Right renal pelvis (tissue), 4 donors: ENCODE data around the gene FERMT3. TPM values are rescaled to one million over a fixed set of nuclear protein-coding genes. Genes with fewer than 3 reads are reported as not detected.

Experiments
- DNase-seq, 4 donors: peaks; one replicate each; pipeline ENCODE4 v3.0.0-alpha.2; 2013; ENCODE audit warnings: low read depth in 4 of 4, low spot score in 3 of 4, missing footprints in 1 of 4
- polyA plus RNA-seq, 4 donors: library from polyadenylated mRNA; unstranded; fragments of 120-200 nt; gene quantifications; one replicate each; pipeline ENCODE4 v1.2.1, GENCODE V29; 2013; ENCODE audit not compliant: insufficient read length in 4 of 4

FERMT3 gene
- polyA plus RNA-seq, 4 donors: 5.0 to 9.2 (median 5.8) TPM

- no peak for DNase-seq
Observed at GRCh38 chr11:64218628-64219353, 12.3 kb downstream of the FERMT3 start.

DNA sequence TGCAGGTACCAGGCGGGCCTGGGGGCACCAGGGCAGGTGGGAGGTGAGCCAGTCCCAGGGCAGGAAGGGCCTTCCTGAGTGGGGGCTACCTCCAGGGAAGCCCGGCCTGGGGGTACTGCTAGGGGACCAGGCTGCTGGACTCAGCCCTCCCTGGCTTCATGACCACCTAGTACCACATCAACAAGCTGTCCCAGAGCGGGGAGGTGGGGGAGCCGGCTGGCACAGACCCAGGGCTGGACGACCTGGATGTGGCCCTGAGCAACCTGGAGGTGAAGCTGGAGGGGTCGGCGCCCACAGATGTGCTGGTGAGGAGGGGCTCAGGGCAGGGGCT is 12.8 kb downstream of the FERMT3 start:
- no peak for DNase-seq

DNA sequence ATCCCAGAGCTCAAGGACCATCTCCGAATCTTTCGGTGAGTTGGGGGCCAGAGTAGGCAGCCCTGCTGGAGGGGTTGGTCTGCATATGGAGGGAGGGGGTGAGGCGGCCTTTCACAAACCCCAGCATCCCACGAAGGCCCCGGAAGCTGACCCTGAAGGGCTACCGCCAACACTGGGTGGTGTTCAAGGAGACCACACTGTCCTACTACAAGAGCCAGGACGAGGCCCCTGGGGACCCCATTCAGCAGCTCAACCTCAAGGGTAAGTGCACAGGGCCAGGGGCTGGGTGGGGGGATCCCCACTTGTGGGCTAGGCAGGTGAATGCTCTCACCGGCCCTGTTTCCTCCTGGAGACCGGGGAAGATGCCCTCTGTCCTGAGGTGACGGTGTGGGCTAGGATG is 13.2 kb downstream of the FERMT3 start:
- no peak for DNase-seq

GRCh38 chr11:64220271-64220670 is 13.8 kb downstream of the FERMT3 start:
- DNase-seq: no peak

DNA sequence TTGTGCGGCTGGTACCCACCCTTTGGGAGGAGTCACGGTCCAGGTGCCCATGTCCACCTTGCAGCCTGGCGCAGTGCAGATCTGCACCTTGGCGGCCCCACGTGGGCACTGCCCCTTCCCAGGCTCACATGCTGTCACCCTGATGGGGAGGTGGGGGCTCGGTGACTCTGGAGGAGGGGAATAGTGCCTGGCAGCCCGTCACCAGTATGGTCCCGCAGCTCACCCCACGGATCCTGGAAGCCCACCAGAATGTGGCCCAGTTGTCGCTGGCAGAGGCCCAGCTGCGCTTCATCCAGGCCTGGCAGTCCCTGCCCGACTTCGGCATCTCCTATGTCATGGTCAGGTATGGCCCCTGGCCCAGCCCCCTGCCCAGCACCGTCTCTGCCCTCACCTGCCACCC is 14.3 kb downstream of the FERMT3 start:
- DNase-seq: no peak

DNA sequence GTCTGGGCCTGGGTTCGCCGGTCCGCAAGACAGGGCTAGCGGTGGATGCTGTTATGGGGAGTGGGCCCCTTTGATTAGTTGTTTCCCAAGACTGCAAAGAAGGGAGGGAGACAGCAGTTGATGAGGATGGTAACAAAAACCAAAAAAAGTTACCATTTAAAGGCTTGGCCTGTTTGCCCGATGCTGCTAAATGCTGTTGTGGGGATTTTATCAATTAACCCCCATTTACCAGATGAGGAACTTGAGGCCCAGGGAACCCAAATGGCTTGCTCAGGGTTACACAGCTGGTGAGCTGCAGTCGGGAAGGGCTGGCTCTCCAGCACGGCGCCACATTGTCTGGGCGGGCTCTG is 16.1 kb downstream of the FERMT3 start:
- DNase-seq: no peak

DNA sequence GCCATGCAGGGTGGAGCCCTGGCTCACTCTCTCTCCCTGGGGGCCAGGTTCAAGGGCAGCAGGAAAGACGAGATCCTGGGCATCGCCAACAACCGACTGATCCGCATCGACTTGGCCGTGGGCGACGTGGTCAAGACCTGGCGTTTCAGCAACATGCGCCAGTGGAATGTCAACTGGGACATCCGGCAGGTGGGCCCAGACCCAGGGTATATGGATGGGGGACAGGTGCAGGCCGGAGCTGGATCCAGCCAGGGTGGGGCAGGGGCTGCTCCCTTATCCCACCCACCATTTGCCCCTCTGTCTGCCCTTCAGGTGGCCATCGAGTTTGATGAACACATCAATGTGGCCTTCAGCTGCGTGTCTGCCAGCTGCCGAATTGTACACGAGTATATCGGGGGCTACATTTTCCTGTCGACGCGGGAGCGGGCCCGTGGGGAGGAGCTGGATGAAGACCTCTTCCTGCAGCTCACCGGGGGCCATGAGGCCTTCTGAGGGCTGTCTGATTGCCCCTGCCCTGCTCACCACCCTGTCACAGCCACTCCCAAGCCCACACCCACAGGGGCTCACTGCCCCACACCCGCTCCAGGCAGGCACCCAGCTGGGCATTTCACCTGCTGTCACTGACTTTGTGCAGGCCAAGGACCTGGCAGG is 16.6 kb downstream of the FERMT3 start:
- DNase-seq: no peak

DNA sequence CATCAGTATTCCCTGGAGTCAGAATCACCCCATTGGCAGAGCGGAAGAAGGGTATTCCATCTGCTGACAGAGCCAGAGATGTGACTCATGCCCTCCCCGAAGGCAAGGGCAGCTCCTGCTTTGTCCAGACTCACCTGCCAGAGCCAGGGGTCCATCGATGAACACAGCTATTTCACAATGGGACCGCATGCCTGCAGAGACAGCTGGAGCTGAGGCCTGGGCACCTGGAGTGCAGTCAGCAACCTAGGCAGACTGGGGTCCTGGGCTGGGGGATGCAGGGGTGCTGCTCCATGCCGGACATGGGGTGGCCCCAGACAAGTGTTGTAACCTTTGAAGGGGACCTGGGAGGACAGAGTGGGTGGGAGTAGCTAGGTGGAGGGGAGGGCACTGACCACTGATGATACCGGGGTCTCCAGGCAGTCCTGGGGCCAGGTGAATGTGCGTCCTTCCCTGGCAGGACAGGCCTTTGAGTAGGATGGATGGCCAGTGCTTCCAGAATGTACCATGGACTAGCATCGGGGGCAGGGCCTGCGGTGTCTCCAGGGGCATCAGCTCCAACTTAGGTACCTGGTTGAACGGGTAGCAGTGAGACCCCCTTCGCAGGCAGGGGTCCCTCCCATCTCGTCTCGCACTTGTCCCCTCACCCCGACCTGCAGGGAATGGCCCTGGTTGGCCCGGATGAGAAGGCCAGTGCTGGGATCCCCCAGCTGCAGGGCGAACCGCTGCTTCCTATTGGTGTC is 17.8 kb downstream of the FERMT3 start:
- DNase-seq: no peak

DNA sequence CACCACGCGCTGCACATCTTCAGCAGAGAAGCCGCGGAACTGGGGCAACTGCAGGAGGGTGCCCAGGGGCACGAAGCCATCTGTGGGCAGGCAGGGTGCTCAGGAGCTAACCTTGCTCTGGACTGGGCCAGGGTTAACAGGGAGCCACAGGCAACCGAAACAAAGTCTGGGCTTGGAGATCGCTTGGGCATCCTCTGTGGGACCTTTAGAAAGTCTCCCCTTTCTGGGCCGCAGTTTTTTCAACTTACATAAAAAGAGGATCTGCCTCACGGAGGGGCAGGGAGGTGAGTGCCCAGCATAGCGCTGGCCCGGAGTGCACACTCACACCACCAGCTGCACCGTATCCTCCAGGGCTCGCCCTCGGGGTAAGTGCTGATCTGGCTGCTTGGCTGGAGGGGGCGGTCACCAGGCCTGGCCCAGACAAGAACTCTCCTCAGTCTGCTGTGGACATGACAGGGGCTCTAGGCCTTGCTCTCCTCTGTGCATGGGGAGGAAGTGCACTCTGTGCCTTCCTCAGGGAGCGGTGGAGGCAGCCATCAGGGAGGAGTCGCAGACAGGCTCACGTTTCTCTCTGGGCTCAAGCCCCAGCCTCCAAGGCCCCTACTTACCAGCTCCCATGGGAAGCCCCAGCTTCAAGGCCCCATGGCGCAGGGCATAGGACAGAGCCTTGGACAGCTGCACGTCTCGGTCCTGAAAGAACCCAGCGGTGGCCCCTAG is 18.5 kb downstream of the FERMT3 start:
- no peak for DNase-seq

GRCh38 chr11:64225608-64226506 is 19.3 kb downstream of the FERMT3 start, which contains the start of the genes NUDT22 and TRPT1:
Gene NUDT22 (plus strand): TSS chr11:64226274. CDS start chr11:64226653, 379 bp downstream.
Gene TRPT1 (minus strand): TSS chr11:64226186. CDS start chr11:64225860, 326 bp downstream.
- DNase-seq: no peak

DNA sequence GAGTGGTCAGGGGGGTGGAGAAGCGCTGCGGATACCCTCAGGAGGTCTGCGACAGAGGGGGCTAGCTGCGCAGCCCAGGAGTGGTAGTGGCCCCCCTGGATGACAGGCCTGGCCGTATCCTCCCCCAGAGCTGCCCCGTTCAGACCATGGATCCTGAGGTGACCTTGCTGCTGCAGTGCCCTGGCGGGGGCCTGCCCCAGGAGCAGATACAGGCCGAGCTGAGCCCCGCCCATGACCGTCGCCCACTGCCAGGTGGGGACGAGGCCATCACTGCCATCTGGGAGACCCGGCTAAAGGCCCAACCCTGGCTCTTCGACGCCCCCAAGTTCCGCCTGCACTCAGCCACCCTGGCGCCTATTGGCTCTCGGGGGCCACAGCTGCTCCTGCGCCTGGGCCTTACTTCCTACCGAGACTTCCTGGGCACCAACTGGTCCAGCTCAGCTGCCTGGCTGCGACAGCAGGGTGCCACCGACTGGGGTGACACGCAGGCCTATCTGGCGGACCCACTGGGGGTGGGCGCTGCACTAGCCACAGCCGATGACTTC is 20.1 kb downstream of the FERMT3 start:
- DNase-seq: no peak

DNA sequence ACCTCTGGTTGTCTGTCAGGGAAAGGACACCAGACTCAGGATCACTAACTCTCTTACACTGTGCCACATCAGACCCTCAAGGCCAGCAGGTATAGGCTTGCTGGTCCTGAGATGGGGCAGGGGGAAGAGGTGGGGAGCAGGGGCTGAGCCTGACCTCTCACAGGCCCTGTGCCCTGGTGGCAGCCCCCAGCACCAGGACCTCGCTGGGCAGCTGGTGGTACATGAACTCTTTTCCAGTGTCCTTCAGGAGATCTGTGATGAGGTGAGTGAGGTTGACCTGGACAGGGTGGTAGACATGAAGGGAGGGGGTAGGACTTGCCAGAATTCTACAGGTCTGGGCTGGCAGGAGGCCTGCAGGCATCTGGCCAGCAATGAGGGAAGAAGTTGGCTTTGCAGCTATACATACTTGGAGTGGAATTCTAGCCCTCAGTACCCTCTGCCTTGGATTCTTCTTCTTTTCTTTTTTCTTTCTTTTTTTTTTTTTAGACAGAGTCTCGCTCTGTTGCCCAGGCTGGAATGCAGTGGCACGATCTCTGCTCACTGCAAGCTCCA is 21.0 kb downstream of the FERMT3 start:
- DNase-seq: no peak

GRCh38 chr11:64229090-64229743 is 22.7 kb downstream of the FERMT3 start:
- DNase-seq: no peak

DNA sequence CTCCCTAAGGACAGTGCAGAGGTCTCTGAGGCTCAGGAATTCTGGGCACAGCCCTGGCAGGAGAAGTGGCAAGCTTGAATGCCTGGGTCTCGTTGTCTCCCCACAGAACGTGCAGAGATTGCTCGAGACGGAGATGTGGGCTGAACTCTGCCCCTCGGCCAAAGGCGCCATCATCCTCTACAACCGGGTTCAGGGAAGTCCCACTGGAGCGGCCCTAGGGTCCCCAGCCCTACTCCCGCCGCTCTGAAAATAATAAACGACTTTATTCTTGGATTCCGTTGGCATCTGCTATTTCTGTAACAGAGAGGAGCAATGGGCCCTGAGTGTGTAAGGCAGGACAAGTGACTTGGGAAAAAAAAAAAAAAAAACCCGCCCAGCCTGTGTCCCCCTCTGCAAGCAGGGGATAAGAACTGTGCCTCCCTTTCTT is 23.2 kb downstream of the FERMT3 start:
- no peak for DNase-seq

DNA sequence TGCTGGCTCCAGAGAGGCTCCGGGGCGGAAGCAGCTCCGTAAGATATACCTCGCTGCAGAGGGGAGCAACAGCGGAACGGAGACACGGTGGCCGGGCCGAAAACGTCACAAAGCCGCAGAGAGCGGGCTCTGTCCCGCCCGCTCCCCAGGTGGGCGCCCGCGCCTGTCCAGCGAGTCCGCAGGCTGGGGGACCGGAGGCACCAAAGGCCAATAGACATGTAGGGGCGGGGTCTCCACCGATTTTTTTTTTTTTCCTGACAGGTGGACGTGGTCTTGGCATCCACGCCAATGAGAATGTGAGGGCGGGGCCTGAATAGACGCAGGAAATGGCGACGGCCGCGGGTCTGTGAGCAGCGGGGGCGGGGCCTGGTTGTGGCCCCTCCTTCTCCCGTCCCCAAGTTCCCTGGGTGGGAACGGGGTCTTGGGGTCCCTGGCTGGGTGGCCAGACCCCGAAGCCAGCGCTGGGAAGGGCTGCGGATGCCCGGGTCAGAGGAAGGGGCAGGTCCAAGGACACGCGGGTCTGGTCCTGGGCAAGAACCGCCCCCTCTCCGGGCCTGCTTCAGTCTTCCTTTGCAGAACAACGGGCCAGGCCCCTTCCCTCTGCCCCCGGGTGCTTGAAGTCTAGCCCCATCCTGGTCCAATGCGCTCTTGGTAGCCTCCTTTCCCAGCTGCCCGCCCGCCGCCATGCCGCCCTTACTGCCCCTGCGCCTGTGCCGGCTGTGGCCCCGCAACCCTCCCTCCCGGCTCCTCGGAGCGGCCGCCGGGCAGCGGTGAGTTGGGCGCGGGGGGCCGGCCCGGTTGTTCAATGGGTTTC is 23.9 kb downstream of the FERMT3 start, which contains the start of gene DNAJC4:
Gene DNAJC4, plus strand, starts transcription at position 378 of the 814 bp plus-strand sequence. Its CDS starts 307 bp downstream, at position 685.
- DNase-seq: peak; percentile 88 to 95 (median 93)

- DNase-seq: no peak
Observed at GRCh38 chr11:64230985-64231365, 24.5 kb downstream of the FERMT3 start.

GRCh38 chr11:64231546-64231945 is 25.0 kb downstream of the FERMT3 start:
- DNase-seq: no peak
